NCI-H2107 treated with DMSO at 0.1 percent for 48 hours (cell line): ENCODE measurements around the gene GRIFIN.

Experiments used
- DNase-seq: peaks from one replicate; lab custom pipeline; 2025; ENCODE audit not compliant: unreplicated experiment; lab: John Stamatoyannopoulos, UW

Gene GRIFIN

DNA sequence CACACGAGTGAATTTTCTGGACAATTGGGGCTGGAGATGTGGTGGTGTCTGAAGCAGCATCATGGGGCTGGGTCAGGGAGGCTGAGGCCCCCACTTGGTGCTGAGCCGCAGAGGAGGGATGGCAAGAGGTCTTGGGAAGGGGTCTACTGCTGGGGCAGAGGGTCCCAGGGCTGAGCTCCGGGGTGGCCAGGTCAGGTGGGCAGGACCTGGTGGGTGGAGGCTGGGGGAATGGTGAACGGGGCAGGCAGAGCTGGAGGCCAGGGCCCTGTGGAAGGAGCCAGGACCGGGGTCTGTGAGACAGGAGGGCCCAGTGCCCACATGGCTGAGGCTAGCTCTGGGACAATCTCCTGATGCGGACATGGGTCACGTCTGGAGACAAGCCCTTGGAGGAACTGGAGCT lies 23.0 kb upstream of the GRIFIN start:
- no peak for DNase-seq

GRCh38 chr7:2498708-2499107 lies 22.5 kb upstream of the GRIFIN start:
- no peak for DNase-seq

DNA sequence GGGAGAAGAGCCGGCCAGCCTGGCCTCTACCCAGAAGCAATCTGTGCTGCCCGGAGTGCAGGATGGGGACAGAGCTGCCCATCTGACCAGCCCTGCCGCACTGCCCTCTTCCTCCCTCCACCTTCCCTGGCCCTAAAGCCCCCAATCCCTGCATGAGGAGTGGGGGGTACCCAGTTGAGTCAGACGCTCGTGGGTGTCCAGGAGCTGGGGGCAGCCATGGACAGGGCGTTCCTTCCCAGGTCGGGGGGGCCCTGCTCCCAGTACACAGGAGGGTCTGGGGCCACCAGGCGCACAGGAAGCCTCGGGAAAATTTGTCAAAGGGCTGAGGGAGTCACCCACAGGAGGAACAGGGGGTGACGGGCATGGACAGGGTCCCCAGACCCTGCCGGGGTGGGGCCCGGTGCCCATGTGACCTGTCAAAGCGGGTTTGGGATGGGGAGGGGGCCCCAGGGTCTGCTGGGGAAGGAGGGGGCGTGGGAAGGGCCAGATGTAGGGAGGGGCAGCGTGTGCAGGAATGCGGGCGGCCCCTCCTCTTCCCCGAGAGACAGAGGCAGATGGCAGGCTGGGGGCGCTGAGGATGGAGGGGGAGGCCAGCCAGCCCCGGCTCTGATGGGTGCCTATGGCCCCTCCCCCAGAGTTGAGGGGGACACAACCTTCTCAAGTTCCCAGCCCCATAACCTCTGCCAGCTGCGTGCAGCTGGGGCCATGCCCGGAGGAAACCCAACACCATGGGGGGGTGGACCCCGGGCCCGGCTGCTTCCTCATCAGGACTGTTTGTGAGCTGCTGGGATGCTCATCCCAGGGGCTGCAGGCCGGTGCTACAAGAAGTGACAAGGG lies 21.5 kb upstream of the GRIFIN start:
- no peak for DNase-seq

DNA sequence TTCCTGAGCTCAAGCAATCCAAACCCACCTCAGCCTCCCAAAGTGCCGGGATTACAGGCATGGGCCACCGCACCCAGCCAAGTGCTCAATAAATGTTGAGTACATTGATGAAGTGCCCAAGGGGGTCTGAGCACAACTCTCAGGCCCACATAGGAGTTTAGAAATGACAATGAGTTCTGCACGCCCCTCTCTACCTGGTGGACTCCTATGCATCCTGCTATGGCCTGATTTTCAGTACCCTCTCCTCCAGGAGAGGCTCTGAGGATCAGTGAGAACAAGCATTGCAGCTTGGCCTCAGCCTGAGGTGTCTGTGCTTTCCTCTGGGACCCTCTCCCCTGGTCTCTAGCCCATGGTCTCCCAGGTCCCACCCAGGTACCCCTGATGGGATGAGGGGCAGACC lies 20.9 kb upstream of the GRIFIN start:
- DNase-seq: no peak

DNA sequence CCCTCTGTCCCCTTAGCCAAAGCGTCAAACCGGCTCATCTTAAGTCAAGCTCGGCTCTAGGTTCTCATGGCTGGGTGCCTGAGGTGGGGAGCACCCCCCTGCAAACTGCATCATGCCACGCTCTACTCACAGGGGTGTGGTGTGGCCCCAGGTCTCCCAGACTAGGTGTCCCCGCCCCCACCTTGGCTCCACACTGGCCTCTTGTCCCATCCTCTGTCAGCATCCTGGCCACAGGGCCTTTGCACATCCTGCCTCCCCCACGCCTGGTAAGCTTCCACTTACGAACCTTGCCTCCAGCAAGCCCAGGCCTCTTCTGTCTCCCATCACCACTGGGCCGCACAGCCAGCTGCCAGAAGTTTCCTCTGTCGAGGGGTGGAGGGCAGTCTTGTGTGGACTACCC lies 20.2 kb upstream of the GRIFIN start:
- DNase-seq: no peak

- DNase-seq: peak; percentile 15
These were observed 19.5 kb upstream of the GRIFIN start for GRCh38 chr7:2495418-2496299.

DNA sequence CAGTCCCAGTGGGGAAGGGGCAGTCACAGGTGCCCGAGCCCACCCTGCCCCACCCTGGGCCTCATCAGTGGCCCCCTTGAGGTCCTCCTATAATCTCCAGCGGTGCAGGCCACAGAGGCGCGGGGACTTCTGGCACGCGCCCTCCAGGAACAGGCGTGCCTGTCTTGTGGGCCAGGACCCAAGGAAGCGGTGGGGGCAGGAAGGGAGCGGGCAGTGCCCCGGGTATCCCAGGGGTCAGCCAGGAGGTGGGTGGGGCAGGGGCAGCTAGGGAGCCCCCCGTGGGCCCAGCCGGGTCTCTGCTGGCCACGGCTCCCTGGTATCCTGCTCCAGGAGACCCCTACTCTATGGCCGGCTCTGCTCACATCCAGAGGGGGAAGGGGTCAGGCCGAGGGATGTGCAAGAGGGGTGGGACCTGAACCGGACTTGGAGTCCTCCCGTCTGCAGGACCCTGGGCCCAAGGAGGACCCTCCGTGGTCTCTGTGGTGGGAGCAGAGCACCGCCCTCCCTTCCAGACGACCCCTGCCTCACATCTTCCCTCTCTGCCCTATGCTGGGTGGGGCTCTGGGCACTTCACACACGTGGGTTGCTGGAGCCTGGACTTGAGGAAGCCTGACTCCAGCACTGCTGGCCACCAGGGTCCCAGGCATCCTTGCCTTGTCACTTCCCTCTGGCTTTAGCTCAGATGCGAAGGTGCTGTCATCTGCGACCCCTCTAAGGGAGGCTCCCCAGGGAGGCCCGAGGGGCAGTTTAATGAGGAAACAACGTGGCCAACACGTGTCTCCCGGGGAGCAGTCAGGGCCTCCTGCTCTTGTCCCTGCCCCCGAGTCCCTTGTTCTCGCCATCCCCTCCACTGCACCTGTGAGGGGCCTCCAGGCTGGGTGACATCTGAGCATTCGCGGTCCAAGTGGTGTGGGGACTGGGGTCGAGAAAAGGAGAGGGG lies 18.3 kb upstream of the GRIFIN start:
- no peak for DNase-seq

DNA sequence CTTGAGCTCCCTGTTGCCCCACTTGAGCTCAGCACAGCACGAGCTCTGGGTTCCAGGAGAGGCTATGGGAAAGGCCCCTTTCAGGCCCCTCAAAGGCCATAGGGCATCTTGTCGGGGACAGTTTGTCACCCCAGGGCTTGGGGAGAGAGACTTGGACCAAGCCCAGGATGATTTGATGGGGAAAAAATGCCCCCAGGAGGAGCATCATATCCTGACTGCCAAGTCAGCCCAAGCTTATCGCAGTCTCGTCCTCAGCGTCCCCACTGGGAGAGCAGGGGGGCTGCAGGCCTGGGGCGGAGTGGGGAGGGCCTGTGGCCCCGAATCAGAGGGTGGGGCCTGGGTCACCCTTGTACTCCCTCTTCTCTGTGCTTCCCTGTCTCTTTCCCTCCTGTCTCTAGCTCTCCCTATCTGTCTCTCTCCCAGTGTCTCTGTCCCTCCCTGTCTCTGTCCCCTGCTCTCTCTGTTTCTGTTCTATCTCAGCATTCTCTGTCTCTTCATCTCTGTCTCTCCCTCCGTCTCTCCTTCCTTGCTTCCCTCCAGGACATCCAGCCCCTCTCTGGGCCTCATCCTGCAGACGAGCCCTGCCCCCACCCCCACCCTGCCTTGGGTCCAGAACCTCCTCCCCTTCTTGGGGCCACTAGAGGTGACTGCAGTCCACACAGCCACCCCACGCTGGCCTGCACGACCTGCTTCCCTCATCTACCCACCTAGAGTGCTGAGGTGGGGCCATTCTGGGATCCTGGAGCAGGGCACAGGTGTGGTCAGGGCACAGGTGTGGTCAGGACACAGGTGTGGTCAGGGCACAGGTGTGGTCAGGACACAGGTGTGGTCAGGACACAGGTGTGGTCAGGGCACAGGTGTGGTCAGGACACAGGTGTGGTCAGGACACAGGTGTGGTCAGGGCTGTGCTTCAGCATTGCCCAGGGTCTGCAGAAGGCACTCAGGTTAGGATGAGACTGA lies 17.3 kb upstream of the GRIFIN start:
- DNase-seq: no peak

GRCh38 chr7:2492038-2492437 lies 15.8 kb upstream of the GRIFIN start:
- DNase-seq: no peak

GRCh38 chr7:2490181-2490651 lies 14.0 kb upstream of the GRIFIN start:
- DNase-seq: no peak

GRCh38 chr7:2488681-2489080 lies 12.5 kb upstream of the GRIFIN start:
- no peak for DNase-seq

DNA sequence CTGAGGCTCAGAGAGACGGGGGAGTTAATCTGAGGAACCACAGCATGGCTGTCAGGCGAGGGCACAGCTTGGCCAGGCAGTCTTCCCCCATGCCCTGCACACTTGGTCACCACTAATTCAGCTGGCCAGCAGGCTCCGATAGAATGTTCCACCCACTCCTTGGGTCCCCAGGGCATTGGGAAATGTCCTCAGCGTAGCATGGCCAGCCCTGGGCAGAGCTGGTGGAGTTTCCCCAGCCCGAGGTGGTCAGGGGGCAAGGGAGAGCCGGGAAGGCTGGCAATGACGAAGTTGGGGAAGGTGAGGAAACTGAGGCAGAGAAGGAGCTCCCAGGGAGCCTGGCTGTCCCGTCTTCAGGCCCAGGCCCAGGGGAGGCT lies 12.1 kb upstream of the GRIFIN start:
- DNase-seq: no peak

- no peak for DNase-seq
These were observed 11.5 kb upstream of the GRIFIN start for GRCh38 chr7:2487586-2488271.

GRCh38 chr7:2484868-2485267 lies 8.7 kb upstream of the GRIFIN start:
- DNase-seq: no peak

DNA sequence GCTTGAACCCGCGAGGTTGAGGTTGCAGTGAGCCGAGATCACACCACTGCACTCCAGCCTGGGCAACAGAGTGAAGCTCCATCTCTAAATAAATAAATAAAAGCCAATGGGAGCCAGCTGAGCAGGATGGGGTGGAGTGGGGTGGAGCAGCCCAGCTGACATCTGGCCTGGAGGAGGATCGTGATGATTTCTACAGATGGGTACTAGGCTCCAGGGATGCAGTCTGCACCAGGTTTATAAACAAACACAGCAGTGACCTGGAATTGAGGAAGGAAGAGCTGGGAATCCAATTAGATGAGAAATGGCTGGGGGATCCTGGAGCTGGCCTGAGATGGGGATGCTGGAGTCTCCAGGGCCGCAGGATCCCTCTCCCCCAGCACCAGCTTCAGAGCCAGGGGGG lies 7.3 kb upstream of the GRIFIN start:
- DNase-seq: no peak

DNA sequence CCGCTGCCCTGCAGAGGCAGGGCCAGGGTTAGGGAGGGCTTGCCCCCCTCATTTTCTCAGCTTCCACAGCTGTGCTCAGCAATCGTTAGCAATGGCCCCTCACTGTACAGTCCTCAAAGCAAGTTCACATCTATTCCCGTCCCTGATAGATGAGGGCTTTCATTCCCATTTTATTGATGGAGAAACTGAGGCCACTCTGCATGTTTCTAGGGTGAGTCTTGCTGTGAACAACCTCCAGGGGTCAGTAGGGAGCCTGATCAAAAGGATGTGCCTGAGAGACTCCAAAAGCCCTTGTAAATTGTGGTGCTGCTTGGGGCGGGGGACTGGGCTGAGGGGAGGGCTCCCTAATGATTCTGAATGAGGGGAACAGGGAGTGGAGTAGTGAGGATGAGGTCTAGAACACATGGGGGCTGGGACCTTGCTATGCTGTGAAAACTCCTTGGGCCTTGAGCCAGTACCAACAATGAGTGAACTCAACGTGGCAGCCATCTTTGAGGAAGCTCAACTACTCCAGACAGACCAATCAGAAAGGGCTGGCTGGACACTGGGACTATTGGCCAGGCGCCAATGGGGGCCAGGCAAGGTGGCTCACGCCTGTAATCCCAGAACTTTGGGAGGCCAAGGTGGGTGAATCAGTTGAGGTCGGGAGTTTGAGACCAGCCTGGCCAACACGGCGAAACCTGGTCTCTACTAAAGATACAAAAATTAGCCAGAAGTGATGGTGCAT lies 6.7 kb upstream of the GRIFIN start:
- no peak for DNase-seq

- DNase-seq: no peak
These were observed 5.0 kb upstream of the GRIFIN start for GRCh38 chr7:2481195-2481594.

DNA sequence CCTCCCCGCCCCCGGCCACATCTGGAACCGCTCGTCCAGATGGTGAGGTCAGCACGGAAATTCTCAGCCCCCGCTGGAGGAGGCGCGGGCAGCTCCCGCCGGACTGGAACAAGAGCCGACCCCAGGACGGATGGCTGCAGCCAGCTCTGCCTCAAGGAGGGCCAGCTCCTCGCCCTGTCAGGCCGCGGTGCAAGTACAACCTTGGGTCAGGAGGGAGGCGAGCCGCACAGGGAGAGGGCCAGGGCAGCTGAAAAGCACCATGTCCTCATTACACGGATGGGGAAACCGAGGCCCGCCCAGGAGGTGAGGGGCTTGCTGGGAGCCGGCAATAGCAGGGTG lies 3.8 kb upstream of the GRIFIN start:
- DNase-seq: no peak
